HepG2 (cell line): Measurements from ENCODE around the gene CPNE1. TPM values are rescaled to one million over a fixed set of nuclear protein-coding genes. Genes with fewer than 3 reads are reported as not detected.

ENCODE experiments used
- CENPX ChIP-seq: sonication (generic); formaldehyde crosslinking; IDR thresholded peaks from 2 replicates; pipeline ENCODE4 v1.9.0; 2021; ENCODE audit warnings: mild to moderate bottlenecking, missing genetic modification reagents, moderate library complexity
- FOXC1 ChIP-seq: sonication (generic); formaldehyde crosslinking; IDR thresholded peaks from 2 replicates; pipeline ENCODE4 v1.8.0; 2022; ENCODE audit warnings: mild to moderate bottlenecking, missing genetic modification reagents, borderline replicate concordance
- KAT7 ChIP-seq: IDR thresholded peaks from 2 replicates; pipeline ENCODE4 v1.6.1; 2018; ENCODE audit warnings: borderline replicate concordance, missing compliant biosample characterization
- MAFF ChIP-seq: IDR thresholded peaks from 2 replicates; pipeline ENCODE4 v1.6.1; 2011; ENCODE audit warnings: low read depth, low read length, improper control_type of control experiment
- MXI1 ChIP-seq: IDR thresholded peaks from 3 replicates; pipeline ENCODE4 v1.6.1; 2012; ENCODE audit warnings: low read depth, low read length, inconsistent platforms, borderline replicate concordance
- NPAS2 ChIP-seq: sonication (generic); formaldehyde crosslinking; IDR thresholded peaks from 2 replicates; pipeline ENCODE4 v1.8.0; 2022; ENCODE audit warnings: mild to moderate bottlenecking, missing genetic modification reagents, borderline replicate concordance
- RFX3 ChIP-seq: IDR thresholded peaks from 2 replicates; pipeline ENCODE4 v1.6.1; 2016; ENCODE audit warnings: missing biosample characterization, missing genetic modification reagents
- SMAD9 ChIP-seq: sonication (generic); formaldehyde crosslinking; IDR thresholded peaks from 2 replicates; pipeline ENCODE4 v1.5.1; 2020; ENCODE audit warnings: mild to moderate bottlenecking, missing genetic modification reagents
- SP1 ChIP-seq, 2 experiments: fragments of 450-650 bp in 1 of 2; sonication (generic) in 1 of 2; formaldehyde crosslinking in 1 of 2; IDR thresholded peaks; 2 replicates each; pipeline versions ENCODE4 v1.4.0 to v1.6.1; 2016 to 2020; ENCODE audit warnings: missing genetic modification reagents in 1 of 2
- TRIM24 ChIP-seq: sonication (generic); formaldehyde crosslinking; IDR thresholded peaks from 2 replicates; pipeline ENCODE4 v1.8.0; 2022; ENCODE audit warnings: mild to moderate bottlenecking, missing genetic modification reagents
- ZBTB21 ChIP-seq: sonication (generic); formaldehyde crosslinking; IDR thresholded peaks from 2 replicates; pipeline ENCODE4 v1.4.0; 2020; ENCODE audit warnings: missing genetic modification reagents
- ZFP37 ChIP-seq: sonication (generic); formaldehyde crosslinking; IDR thresholded peaks from 2 replicates; pipeline ENCODE4 v1.4.0; 2020; ENCODE audit warnings: missing genetic modification reagents, borderline replicate concordance
- ZFY ChIP-seq: sonication (generic); formaldehyde crosslinking; IDR thresholded peaks from 2 replicates; pipeline ENCODE4 v1.4.0; 2020; ENCODE audit warnings: missing genetic modification reagents
- ZKSCAN1 ChIP-seq: fragments of 150-350 bp; IDR thresholded peaks from 2 replicates; pipeline ENCODE4 v1.6.1; 2014; ENCODE audit warnings: low read length
- ZNF333 ChIP-seq: sonication (generic); formaldehyde crosslinking; IDR thresholded peaks from 2 replicates; pipeline ENCODE4 v1.4.0; 2020; ENCODE audit warnings: mild to moderate bottlenecking, missing genetic modification reagents, borderline replicate concordance
- ZNF337 ChIP-seq: sonication (generic); formaldehyde crosslinking; IDR thresholded peaks from 2 replicates; pipeline ENCODE4 v1.5.1; 2020; ENCODE audit warnings: missing genetic modification reagents, low read depth, mild to moderate bottlenecking, borderline replicate concordance
- ZNF550 ChIP-seq: sonication (generic); formaldehyde crosslinking; IDR thresholded peaks from 2 replicates; pipeline ENCODE4 v1.4.0; 2020; ENCODE audit warnings: mild to moderate bottlenecking, missing genetic modification reagents, borderline replicate concordance
- ZNF562 ChIP-seq: sonication (generic); formaldehyde crosslinking; IDR thresholded peaks from 2 replicates; pipeline ENCODE4 v1.8.0; 2022; ENCODE audit warnings: missing genetic modification reagents, borderline replicate concordance
- ZSCAN9 ChIP-seq: IDR thresholded peaks from 2 replicates; pipeline ENCODE4 v1.6.1; 2016; ENCODE audit warnings: borderline replicate concordance
- polyA plus RNA-seq, 8 experiments: library from polyadenylated mRNA; depleted of rRNA in 3 of 8; stranded (reverse) in 7 of 8; unstranded in 1 of 8; fragments of >200 nt; fragmentation: Illumina TruSeq in 4 of 8; extraction: Trizol in 4 of 8; gene quantifications; 2 replicates each; pipeline versions ENCODE4 v1.2.1 to v1.2.3, GENCODE V29; 2011 to 2016; ENCODE audit warnings: low read depth in 4 of 8, missing spikeins in 1 of 8, mixed read lengths in 1 of 8; ENCODE audit not compliant: insufficient read depth in 1 of 8
- total RNA-seq, 5 experiments: library from RNA; depleted of rRNA; stranded (reverse); fragments of >200 nt; fragmentation: Illumina TruSeq; extraction: Trizol; gene quantifications; 2 replicates each; pipeline ENCODE4 v1.2.3, GENCODE V29; 2016; ENCODE audit warnings: low read depth in 1 of 5
- TF ChIP-seq, protein P1 (sequence below): sonication (generic); formaldehyde crosslinking; IDR thresholded peaks from 2 replicates; pipeline ENCODE4 v1.4.0; 2020; ENCODE audit warnings: missing genetic modification reagents
- TF ChIP-seq, protein P2 (sequence below): sonication (generic); formaldehyde crosslinking; IDR thresholded peaks from 2 replicates; pipeline ENCODE4 v1.4.0; 2020; ENCODE audit warnings: missing genetic modification reagents
- TF ChIP-seq, protein P3 (sequence below): sonication (generic); formaldehyde crosslinking; IDR thresholded peaks from 2 replicates; pipeline ENCODE4 v1.8.1; 2023; ENCODE audit warnings: mild to moderate bottlenecking, inconsistent platforms, moderate library complexity, missing genetic modification reagents, borderline replicate concordance
- TF ChIP-seq, protein P4 (sequence below): sonication (generic); formaldehyde crosslinking; IDR thresholded peaks from 2 replicates; pipeline ENCODE4 v1.5.1; 2020; ENCODE audit warnings: missing genetic modification reagents, mild to moderate bottlenecking, borderline replicate concordance

CPNE1 gene
- total and polyA plus RNA-seq, 2 of the 13 experiments (the other 11 are each of a cell fraction or from before 2014, with no cell fraction given), result 408 to 431 TPM

DNA sequence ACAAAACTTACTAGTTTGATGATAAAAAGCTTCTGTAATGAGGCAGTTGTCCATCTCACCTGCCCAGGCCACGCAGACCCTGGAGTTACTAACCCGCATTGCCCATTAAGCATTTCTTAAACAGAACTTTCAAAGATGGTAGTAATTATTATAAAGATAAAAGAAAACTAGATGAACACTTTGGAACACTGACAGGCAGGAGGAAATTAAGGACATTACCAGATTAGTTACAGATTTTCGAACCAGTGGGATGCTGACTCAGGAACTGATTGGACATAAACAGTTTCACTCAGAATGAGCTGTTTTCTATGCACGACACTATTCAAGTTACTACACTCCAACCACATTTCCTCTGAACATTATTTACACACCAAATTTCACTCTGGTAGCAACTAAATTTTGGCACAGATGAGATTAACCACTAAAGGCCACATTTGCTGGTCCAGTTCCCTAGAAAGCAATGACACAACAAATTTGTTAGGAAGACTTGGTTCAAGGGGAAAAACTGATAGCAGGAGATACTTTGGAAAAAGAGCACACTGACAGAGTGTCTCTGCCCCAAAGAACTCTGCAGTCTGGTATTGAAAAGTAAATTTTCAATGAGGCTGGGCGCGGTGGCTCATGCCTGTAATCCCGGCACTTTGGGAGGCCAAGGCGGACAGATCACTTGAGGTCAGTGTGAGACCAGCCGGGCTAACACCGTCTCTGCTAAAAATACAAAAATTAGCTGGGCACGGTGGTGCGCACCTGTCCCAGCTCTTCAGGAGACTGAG is 37.5 kb upstream of the CPNE1 start (continued):
- TF ChIP-seq ZNF337 (CRISPR knock-in tag) (no peak), ZNF562 (CRISPR knock-in tag) (peak; percentile 61; the same call in 1 of the 2 replicates), TRIM24 (CRISPR knock-in tag) (no peak), RFX3 (no peak), FOXC1 (CRISPR knock-in tag) (0 out of 2 replicates have a peak, but pooled peaks have one; percentile 34), CENPX (CRISPR knock-in tag) (no peak), MXI1 (no peak), NPAS2 (no peak), ZFP37 (CRISPR knock-in tag) (0 out of 2 replicates have a peak, but pooled peaks have one; percentile 56), KAT7 (CRISPR knock-in tag) (peak; percentile 44; the same call in 1 of the 2 replicates), SP1 (IDR thresholded peaks at IDR 0.05) (no peak), SP1 (CRISPR knock-in tag; IDR thresholded peaks at IDR 0.05) (no peak), ZFY (CRISPR knock-in tag) (no peak), ZKSCAN1 (no peak), ZNF333 (CRISPR knock-in tag) (no peak), ZSCAN9 (no peak), ZNF550 (CRISPR knock-in tag) (no peak), ZBTB21 (CRISPR knock-in tag) (no peak), SMAD9 (CRISPR knock-in tag) (no peak), MAFF (peak; percentile 87)
- TF ChIP-seq, protein P1, sequence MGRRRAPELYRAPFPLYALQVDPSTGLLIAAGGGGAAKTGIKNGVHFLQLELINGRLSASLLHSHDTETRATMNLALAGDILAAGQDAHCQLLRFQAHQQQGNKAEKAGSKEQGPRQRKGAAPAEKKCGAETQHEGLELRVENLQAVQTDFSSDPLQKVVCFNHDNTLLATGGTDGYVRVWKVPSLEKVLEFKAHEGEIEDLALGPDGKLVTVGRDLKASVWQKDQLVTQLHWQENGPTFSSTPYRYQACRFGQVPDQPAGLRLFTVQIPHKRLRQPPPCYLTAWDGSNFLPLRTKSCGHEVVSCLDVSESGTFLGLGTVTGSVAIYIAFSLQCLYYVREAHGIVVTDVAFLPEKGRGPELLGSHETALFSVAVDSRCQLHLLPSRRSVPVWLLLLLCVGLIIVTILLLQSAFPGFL, result no peak
- TF ChIP-seq, protein P2, sequence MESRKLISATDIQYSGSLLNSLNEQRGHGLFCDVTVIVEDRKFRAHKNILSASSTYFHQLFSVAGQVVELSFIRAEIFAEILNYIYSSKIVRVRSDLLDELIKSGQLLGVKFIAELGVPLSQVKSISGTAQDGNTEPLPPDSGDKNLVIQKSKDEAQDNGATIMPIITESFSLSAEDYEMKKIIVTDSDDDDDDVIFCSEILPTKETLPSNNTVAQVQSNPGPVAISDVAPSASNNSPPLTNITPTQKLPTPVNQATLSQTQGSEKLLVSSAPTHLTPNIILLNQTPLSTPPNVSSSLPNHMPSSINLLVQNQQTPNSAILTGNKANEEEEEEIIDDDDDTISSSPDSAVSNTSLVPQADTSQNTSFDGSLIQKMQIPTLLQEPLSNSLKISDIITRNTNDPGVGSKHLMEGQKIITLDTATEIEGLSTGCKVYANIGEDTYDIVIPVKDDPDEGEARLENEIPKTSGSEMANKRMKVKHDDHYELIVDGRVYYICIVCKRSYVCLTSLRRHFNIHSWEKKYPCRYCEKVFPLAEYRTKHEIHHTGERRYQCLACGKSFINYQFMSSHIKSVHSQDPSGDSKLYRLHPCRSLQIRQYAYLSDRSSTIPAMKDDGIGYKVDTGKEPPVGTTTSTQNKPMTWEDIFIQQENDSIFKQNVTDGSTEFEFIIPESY, result 0 out of 2 replicates have a peak, but pooled peaks have one; percentile 14
- TF ChIP-seq, protein P3, sequence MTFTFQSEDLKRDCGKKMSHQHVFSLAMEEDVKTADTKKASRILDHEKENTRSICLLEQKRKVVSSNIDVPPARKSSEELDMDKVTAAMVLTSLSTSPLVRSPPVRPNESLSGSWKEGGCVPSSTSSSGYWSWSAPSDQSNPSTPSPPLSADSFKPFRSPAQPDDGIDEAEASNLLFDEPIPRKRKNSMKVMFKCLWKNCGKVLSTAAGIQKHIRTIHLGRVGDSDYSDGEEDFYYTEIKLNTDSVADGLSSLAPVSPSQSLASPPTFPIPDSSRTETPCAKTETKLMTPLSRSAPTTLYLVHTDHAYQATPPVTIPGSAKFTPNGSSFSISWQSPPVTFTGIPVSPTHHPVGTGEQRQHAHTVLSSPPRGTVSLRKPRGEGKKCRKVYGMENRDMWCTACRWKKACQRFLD (CRISPR knock-in tag), result no peak
- TF ChIP-seq, protein P4, sequence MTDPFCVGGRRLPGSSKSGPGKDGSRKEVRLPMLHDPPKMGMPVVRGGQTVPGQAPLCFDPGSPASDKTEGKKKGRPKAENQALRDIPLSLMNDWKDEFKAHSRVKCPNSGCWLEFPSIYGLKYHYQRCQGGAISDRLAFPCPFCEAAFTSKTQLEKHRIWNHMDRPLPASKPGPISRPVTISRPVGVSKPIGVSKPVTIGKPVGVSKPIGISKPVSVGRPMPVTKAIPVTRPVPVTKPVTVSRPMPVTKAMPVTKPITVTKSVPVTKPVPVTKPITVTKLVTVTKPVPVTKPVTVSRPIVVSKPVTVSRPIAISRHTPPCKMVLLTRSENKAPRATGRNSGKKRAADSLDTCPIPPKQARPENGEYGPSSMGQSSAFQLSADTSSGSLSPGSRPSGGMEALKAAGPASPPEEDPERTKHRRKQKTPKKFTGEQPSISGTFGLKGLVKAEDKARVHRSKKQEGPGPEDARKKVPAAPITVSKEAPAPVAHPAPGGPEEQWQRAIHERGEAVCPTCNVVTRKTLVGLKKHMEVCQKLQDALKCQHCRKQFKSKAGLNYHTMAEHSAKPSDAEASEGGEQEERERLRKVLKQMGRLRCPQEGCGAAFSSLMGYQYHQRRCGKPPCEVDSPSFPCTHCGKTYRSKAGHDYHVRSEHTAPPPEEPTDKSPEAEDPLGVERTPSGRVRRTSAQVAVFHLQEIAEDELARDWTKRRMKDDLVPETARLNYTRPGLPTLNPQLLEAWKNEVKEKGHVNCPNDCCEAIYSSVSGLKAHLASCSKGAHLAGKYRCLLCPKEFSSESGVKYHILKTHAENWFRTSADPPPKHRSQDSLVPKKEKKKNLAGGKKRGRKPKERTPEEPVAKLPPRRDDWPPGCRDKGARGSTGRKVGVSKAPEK (CRISPR knock-in tag), result peak; percentile 71; the same call in 1 of the 2 replicates
